Stimulated activated CD4-positive, alpha-beta T cell treated with anti-CD3 and anti-CD28 coated beads, Interleukin-4, amount 100 ng/mL, for 24 hours (primary cell): ENCODE results near the gene CENPE.
"Not testable (repeated sequence)": the region's sequence is repeated elsewhere in the genome, so short reads cannot be mapped to it uniquely, and the experiment has no call there.

Experiments used
- DNase-seq: peaks from one replicate; pipeline ENCODE4 v3.0.0-alpha.2; 2020

The CENPE gene, protein sequence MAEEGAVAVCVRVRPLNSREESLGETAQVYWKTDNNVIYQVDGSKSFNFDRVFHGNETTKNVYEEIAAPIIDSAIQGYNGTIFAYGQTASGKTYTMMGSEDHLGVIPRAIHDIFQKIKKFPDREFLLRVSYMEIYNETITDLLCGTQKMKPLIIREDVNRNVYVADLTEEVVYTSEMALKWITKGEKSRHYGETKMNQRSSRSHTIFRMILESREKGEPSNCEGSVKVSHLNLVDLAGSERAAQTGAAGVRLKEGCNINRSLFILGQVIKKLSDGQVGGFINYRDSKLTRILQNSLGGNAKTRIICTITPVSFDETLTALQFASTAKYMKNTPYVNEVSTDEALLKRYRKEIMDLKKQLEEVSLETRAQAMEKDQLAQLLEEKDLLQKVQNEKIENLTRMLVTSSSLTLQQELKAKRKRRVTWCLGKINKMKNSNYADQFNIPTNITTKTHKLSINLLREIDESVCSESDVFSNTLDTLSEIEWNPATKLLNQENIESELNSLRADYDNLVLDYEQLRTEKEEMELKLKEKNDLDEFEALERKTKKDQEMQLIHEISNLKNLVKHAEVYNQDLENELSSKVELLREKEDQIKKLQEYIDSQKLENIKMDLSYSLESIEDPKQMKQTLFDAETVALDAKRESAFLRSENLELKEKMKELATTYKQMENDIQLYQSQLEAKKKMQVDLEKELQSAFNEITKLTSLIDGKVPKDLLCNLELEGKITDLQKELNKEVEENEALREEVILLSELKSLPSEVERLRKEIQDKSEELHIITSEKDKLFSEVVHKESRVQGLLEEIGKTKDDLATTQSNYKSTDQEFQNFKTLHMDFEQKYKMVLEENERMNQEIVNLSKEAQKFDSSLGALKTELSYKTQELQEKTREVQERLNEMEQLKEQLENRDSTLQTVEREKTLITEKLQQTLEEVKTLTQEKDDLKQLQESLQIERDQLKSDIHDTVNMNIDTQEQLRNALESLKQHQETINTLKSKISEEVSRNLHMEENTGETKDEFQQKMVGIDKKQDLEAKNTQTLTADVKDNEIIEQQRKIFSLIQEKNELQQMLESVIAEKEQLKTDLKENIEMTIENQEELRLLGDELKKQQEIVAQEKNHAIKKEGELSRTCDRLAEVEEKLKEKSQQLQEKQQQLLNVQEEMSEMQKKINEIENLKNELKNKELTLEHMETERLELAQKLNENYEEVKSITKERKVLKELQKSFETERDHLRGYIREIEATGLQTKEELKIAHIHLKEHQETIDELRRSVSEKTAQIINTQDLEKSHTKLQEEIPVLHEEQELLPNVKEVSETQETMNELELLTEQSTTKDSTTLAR (N-terminal part only)

DNA sequence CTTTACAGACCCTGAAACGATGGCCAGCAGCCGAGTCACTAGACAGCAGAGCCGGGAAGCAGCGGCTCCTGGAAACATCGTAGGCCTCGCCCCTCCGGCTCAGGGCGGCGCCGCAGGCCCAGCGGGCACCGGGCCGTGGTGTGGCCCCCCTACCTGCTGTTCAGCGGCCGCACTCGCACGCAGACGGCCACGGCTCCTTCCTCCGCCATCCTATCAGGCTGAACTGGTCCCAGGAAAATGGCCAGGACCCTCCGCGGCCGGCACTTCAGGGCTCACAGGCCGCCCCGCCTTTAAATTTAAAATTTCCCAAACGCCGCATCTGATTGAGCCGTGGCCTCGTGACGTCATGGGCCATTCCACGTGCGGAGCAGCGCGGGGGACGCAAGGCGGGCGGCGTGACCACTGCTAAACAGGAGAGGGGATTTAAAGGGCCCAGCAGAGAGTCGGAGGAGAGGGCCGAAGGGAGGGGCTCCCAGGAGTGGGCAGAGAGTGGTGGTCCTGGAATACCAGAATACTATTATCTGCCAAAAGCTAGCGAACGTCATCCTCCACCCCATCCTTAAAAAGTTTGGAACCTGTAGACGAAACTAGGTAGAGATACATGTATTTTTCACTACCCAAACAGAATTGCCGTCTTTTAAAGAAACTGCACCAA, at the start of gene CENPE:
Gene CENPE, minus strand, starts transcription at position 233 of the 655 bp plus-strand sequence. Its CDS starts 24 bp downstream, at position 209.
- DNase-seq: peak; percentile 87

DNA sequence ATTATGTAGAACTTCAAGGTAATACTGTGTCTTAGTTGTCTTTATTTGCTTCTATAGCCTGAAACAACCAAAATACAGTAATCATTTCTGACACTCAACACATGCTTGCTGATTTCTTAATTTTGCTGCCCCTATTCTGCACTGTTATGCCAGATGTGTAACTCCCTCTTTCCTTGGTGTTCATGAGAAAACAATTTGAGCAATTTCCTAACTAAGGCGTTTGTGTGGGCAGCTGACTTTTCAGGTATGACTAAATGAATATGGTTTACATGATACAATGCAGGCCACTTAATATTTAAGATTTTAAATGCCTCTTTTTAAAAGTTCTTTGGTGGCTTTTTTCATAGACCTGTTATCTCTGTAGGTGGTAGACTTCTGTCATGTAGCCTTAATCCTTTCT, 46.1 kb upstream of the CENPE start:
- DNase-seq: no peak

- DNase-seq: not testable (repeated sequence)
These were observed 32.8 kb upstream of the CENPE start for GRCh38 chr4:103230938-103231337.

DNA sequence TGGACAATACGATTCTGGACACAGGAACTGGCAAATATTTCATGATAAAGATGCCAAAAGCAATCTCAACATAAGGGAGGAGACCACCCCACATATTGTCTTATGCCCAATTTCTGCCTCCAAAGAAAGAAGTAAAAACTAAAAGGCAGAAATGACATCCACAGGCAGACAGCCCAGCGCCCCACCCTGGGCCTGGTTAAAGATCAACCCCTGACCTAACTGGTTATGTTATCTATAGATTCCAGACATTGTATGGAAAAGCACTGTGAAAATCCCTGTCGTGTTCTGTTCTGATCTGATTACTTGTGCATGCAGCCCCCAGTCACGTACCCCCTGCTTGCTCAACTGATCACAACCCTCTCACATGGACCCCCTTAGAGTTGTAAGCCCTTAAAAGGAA, 25.4 kb upstream of the CENPE start:
- not testable (repeated sequence) for DNase-seq

DNA sequence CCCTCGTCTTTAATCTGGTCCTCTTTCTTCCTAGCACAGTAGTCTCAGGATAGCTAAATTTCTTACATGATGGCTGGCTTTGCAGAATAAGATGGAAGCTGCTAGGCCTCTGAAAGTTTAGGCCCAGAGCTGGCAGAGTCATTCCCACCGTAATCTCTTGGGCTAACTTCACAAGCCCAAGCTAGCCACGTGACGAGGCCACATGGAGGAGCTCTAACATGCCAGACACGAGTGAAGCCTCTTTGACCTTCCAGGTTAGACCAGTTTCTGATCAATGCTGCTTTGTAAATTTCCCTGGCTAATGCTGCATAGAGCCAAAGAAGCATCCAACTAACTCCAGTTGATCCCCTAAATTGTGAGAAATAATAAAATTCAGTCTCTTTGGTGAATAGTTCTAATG, 9.5 kb upstream of the CENPE start:
- no peak for DNase-seq

DNA sequence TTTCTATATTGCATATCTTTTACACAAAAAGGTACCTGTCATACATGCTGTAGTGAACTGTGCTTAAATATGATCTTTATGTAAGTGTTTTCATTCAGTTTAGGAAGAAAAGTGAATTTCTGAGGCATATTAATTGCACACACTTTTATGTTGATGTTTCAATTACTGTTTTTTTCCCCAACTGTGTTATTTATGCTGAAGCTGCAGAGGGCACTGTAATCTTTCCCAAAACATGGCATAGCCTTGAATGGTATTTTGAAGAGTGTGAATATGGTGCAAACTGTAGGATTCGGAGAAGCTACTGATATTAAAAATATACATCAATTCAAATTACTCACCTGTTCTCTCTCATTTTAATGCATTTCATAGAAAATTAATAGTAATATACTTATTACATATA, 6.0 kb upstream of the CENPE start:
- DNase-seq: no peak

DNA sequence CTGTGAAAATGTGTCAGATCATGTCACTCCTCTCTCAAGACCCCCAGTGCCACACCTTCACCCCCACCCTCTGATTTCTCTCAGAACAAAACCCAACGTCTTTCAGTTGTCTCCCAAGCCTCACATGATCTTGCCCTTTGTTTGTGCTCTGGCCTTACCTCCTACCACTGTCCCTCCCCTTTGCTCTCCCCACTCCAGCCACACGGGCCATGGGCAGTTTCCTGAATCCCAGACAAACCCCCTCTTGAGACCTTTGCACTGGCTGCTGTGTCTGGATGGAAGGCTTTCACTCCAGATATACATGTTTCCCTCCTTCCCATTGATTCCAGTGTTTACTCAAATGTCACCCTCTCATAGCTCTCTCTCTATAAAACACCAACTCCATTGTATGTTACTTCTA, 3.6 kb upstream of the CENPE start:
- no peak for DNase-seq

DNA sequence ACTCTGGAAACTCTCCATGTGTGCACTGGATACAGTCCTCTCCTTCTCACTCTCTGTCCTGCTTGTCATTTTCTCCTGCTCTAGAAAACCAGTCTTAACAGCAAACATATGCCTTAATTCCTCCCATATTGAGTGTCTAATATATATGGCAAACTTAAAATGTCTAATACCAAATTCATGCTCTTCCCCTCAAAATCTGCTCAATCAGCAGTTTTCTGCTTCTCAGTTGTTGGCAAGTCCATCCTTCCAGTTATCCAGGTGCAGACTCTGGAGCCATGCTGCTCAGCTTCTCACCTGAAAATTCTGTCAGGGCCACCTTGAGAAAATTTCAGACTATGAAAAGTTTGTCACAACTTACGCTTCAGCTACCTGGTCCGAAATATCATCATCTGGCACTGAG, 3.1 kb upstream of the CENPE start:
- no peak for DNase-seq

DNA sequence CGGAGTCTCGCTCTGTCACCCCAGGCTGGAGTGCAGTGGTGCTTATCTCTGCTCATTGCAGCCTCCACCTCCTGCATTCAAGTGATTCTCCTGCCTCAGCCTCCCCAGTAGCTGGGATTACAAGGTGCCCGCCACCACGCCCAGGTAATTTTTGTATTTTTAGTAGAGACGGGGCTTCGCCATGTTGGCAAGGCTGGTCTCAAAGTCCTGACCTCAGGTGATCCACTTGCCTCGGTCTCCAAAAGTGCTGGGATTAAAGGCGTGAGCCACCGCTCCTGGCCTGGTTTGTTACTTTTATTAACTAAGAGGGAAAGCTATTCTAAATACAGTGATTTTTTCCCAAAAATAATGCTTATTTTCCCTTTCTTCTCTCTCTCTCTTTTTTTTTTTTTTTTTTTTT, 866 bp upstream of the CENPE start:
- no peak for DNase-seq

DNA sequence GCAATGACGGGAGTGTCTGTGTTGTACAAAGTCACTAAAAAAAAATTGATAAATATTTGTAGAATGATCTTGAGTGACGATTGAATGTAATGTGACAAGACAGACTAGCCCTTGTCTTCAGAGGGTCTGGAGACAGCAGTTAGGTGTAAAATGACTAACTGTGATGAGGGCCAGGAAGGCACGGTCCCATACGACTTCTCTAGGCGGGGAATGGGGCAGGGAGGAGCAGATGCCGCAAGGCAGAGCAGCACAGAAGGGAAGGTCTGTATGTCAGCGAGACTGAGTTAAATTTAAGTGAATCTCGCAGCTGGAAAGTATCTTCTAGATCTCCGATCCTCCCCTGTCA, 405 bp downstream of the CENPE start:
- DNase-seq: no peak

- no peak for DNase-seq
These were observed 4.7 kb downstream of the CENPE start for GRCh38 chr4:103193457-103193856.

DNA sequence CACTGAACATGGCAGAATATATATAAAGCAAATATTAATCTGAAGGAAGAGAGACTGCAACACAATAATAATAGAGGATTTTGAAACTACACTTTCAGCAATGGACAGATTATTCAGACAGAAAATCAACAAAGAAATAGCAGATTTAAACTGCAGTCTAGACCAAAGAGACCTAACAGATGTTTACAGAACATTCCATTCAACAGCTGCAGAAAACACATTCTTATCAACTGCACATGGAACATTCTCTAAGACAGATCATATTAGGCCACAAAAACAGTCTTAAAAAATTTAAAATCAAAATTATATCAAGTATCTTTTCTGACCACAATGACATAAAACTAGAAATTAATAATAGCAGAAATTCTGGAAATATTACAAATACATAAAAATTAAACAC, 27.1 kb downstream of the CENPE start:
- no peak for DNase-seq

- DNase-seq: not testable (repeated sequence)
These were observed 28.4 kb downstream of the CENPE start for GRCh38 chr4:103169750-103170149.

DNA sequence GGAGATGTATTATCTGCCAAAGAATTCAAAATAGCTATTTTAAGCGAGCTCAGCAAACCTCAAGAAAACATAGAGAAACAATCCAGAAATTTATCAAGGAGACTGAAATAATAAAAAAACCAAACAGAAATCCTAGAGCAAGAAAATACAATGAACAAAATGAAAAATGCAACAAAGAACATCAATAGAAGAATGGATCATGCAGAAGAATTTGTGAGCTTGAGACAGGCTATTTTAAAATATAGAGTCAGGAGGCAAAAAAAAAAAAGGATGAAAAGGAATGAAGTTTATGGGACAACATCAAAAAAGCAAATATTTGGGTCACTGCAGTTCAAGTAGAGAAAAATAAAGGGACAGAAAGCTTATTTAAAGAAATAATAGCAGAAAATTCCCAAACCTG, 29.1 kb downstream of the CENPE start:
- no peak for DNase-seq

- DNase-seq: no peak
These were observed 36.0 kb downstream of the CENPE start for GRCh38 chr4:103162176-103162575.

GRCh38 chr4:103158760-103159159, 39.4 kb downstream of the CENPE start:
- DNase-seq: no peak

GRCh38 chr4:103156106-103156505, 42.0 kb downstream of the CENPE start:
- DNase-seq: no peak

DNA sequence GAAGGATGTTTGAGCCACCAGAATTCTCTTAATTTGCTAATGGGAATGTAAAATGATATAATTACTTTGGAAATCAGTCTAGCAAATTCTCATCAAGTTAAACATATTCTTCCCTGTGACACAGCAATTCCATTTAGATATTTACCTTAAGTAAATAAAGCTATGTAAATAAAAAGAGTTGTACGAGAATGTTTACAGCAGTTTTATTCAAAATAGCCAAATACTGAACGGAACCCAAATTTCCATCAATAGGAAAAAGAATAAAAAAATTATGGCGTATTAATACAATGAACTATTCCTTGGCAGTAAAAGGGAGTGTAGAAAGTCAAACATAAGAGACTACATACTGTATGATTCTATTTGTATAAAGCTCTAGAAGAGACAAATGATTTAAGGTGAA, 45.8 kb downstream of the CENPE start:
- no peak for DNase-seq

DNA sequence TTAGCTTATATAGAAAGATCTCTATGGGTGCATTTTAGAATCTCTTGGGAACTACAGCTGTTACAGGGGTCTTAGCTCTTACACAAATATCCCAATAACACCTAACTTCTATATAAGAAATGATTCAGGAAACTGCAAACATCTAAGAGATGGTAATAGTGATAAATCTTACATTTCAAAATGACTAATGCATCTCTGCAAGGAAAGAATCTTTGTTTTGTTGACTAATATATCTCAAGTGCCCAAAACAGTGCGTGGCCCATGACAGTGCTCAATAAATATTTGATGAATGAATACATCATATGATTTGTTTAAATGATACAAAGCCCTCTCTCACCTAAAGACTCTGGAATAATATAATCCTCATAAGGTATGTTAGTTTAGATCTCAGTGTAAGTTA, 47.5 kb downstream of the CENPE start:
- no peak for DNase-seq

DNA sequence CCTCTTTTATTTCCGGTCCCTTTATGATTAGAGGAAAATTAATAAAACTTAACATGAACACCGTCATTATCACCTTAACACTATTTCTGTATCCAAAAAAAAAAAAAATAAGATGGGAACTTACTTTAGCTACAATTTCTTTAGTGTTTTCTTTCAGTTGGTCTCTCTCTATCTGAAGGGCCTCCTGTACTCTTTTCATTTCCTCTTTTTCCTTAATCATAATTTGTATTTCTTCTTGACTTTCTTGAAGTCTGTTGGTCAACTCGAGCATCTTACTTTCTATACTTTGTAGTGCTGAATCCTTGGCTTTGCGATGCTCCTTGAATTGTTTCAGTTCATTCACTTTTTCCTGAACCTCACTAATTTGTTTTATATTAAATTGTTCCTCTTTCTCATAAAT, 53.2 kb downstream of the CENPE start:
- DNase-seq: no peak

GRCh38 chr4:103137446-103137827, 60.7 kb downstream of the CENPE start:
- no peak for DNase-seq

- DNase-seq: no peak
These were observed 61.3 kb downstream of the CENPE start for GRCh38 chr4:103136671-103137445.
